ENCODE measurements around the gene WNT7A. TPM values are rescaled to one million over a fixed set of nuclear protein-coding genes. Genes with fewer than 3 reads are reported as not detected.

Gene WNT7A
- total and polyA plus RNA-seq, 2 experiments from 2014 or later = not detected

GRCh38 chr3:13818919-13819318, 61.0 kb downstream of the WNT7A start:
- Histone ChIP-seq H3K4me3 (no peak overlapping the region), H3K9me3 (ENCODE audit: low read depth) (no peaks in the 10 kb centered on the region)
- DNase-seq (ENCODE audit: low read depth in 1 of 2, low spot score in 1 of 2) = no peak

GRCh38 chr3:13815088-13815683, 64.7 kb downstream of the WNT7A start:
- Histone ChIP-seq H3K27me3 (no peaks in the 10 kb centered on the region), H3K36me3 (no peaks in the 10 kb centered on the region), H3K9me3 (ENCODE audit: low read depth) (no peaks in the 10 kb centered on the region), H3K27ac (no peak overlapping the region), H3K4me1 (ENCODE audit: low read depth) (no peaks in the 10 kb centered on the region), H3K4me3 (no peak overlapping the region)
- DNase-seq (ENCODE audit: low read depth in 1 of 2, low spot score in 1 of 2) = no peak
- TF ChIP-seq CTCF (IDR thresholded peaks at IDR 0.05; ENCODE audit: low read depth, low read length) = no peak

More at GRCh38 chr3:13818919-13819318, 61.0 kb downstream of the WNT7A start:
- H3K27ac ChIP-seq = no peak overlapping the region
- H3K36me3 ChIP-seq = no peaks in the 10 kb centered on the region
- H3K4me1 ChIP-seq (ENCODE audit: low read depth) = no peaks in the 10 kb centered on the region
- H3K27me3 ChIP-seq = no peaks in the 10 kb centered on the region
- TF ChIP-seq CTCF (IDR thresholded peaks at IDR 0.05; ENCODE audit: low read depth, low read length) = no peak

GRCh38 chr3:13812034-13812471, 67.8 kb downstream of the WNT7A start:
- TF ChIP-seq CTCF (IDR thresholded peaks at IDR 0.05; ENCODE audit: low read depth, low read length) = no peak
- H3K9me3 ChIP-seq (ENCODE audit: low read depth) = no peaks in the 10 kb centered on the region
- H3K36me3 ChIP-seq = no peaks in the 10 kb centered on the region
- no peak for DNase-seq (ENCODE audit: low read depth in 1 of 2, low spot score in 1 of 2)
- H3K4me1 ChIP-seq (ENCODE audit: low read depth) = no peaks in the 10 kb centered on the region
- H3K27ac ChIP-seq = no peak overlapping the region
- H3K27me3 ChIP-seq = no peaks in the 10 kb centered on the region
- H3K4me3 ChIP-seq = no peak overlapping the region

- no peak for TF ChIP-seq CTCF (IDR thresholded peaks at IDR 0.05; ENCODE audit: low read depth, low read length)
- H3K4me1 ChIP-seq (ENCODE audit: low read depth) = no peaks in the 10 kb centered on the region
- no peaks in the 10 kb centered on the region for H3K36me3 ChIP-seq
- H3K27ac ChIP-seq = no peak overlapping the region
- no peak overlapping the region for H3K4me3 ChIP-seq
- no peak for DNase-seq (ENCODE audit: low read depth in 1 of 2, low spot score in 1 of 2)
- no peaks in the 10 kb centered on the region for H3K9me3 ChIP-seq (ENCODE audit: low read depth)
- H3K27me3 ChIP-seq = no peaks in the 10 kb centered on the region
These were observed 68.3 kb downstream of the WNT7A start for GRCh38 chr3:13811614-13812013.

GRCh38 chr3:13808550-13808949, 71.3 kb downstream of the WNT7A start:
- no peak for DNase-seq (ENCODE audit: low read depth in 1 of 2, low spot score in 1 of 2)
- H3K9me3 ChIP-seq (ENCODE audit: low read depth) = no peaks in the 10 kb centered on the region
- H3K27ac ChIP-seq = no peak overlapping the region
- no peaks in the 10 kb centered on the region for H3K27me3 ChIP-seq
- H3K4me3 ChIP-seq = no peak overlapping the region
- no peak for TF ChIP-seq CTCF (IDR thresholded peaks at IDR 0.05; ENCODE audit: low read depth, low read length)
- H3K36me3 ChIP-seq = no peaks in the 10 kb centered on the region
- H3K4me1 ChIP-seq (ENCODE audit: low read depth) = no peaks in the 10 kb centered on the region
